Measurements from ENCODE around the gene ETFRF1. TPM values are rescaled to one million over a fixed set of nuclear protein-coding genes. Genes with fewer than 3 reads are reported as not detected.

The ETFRF1 gene
- total and polyA plus RNA-seq, 4 donors, result 12.2 to 35.8 (median 25.3) TPM

GRCh38 chr12:25202137-25202536 is 7.1 kb downstream of the ETFRF1 start:
- no peak overlapping the region for H3K4me3 ChIP-seq
- WGBS, 2 donors, result 89 to 95% methylated on average over 2 of the region's 2 CpGs
- H3K9me3 ChIP-seq (ENCODE audit: control insufficient read depth in 4 of 4, insufficient read depth in 3 of 4, low read length in 3 of 4), result no peaks in the 10 kb centered on the region
- H3K27ac ChIP-seq (ENCODE audit: low read depth in 1 of 2, low read length in 1 of 2), result no peak overlapping the region
- TF ChIP-seq CTCF (IDR thresholded peaks at IDR 0.05; ENCODE audit: control extremely low read depth, extremely low read depth), result no peak
- H3K36me3 ChIP-seq (ENCODE audit: control insufficient read depth in 4 of 4, insufficient read depth in 4 of 4, low read length in 4 of 4), result peaks cover 0 to 5% (median 2%) of the 10 kb centered on the region in 4 donors
- ATAC-seq (ENCODE audit: insufficient read depth, low FRiP score) (no peak), DNase-seq (no peak)
- H3K27me3 ChIP-seq (ENCODE audit: control insufficient read depth in 3 of 3, insufficient read depth in 3 of 3, low read length in 2 of 3), result no peaks in the 10 kb centered on the region
- H3K9ac ChIP-seq (ENCODE audit: insufficient read depth in 1 of 2, low read length in 2 of 2), result no peak overlapping the region
- H3K4me1 ChIP-seq (ENCODE audit: control insufficient read depth in 5 of 5, insufficient read depth in 5 of 5, low read length in 5 of 5), result peaks cover 0 to 4% (median 0%) of the 10 kb centered on the region in 5 donors

GRCh38 chr12:25207411-25207810 is 12.4 kb downstream of the ETFRF1 start:
- Histone ChIP-seq H3K27ac (ENCODE audit: low read depth in 1 of 2, low read length in 1 of 2) (no peak overlapping the region), H3K4me3 (no peak overlapping the region), H3K36me3 (ENCODE audit: control insufficient read depth in 4 of 4, insufficient read depth in 4 of 4, low read length in 4 of 4) (peaks cover 0 to 7% (median 2%) of the 10 kb centered on the region in 4 donors), H3K9me3 (ENCODE audit: control insufficient read depth in 4 of 4, insufficient read depth in 3 of 4, low read length in 3 of 4) (no peaks in the 10 kb centered on the region), H3K4me1 (ENCODE audit: control insufficient read depth in 5 of 5, insufficient read depth in 5 of 5, low read length in 5 of 5) (no peaks in the 10 kb centered on the region), H3K27me3 (ENCODE audit: control insufficient read depth in 3 of 3, insufficient read depth in 3 of 3, low read length in 2 of 3) (no peaks in the 10 kb centered on the region), H3K9ac (ENCODE audit: insufficient read depth in 1 of 2, low read length in 2 of 2) (no peak overlapping the region)
- ATAC-seq (ENCODE audit: insufficient read depth, low FRiP score) (no peak), DNase-seq (no peak)
- TF ChIP-seq CTCF (IDR thresholded peaks at IDR 0.05; ENCODE audit: control extremely low read depth, extremely low read depth), result no peak
- 98% methylated on average over 6 of the region's 6 CpGs for WGBS, 2 donors

- Histone ChIP-seq H3K36me3 (ENCODE audit: control insufficient read depth in 4 of 4, insufficient read depth in 4 of 4, low read length in 4 of 4) (peaks cover 0 to 7% (median 3%) of the 10 kb centered on the region in 4 donors), H3K4me1 (ENCODE audit: control insufficient read depth in 5 of 5, insufficient read depth in 5 of 5, low read length in 5 of 5) (no peaks in the 10 kb centered on the region), H3K27me3 (ENCODE audit: control insufficient read depth in 3 of 3, insufficient read depth in 3 of 3, low read length in 2 of 3) (no peaks in the 10 kb centered on the region), H3K27ac (ENCODE audit: low read depth in 1 of 2, low read length in 1 of 2) (no peak overlapping the region), H3K9me3 (ENCODE audit: control insufficient read depth in 4 of 4, insufficient read depth in 3 of 4, low read length in 3 of 4) (no peaks in the 10 kb centered on the region), H3K4me3 (no peak overlapping the region), H3K9ac (ENCODE audit: insufficient read depth in 1 of 2, low read length in 2 of 2) (no peak overlapping the region)
- TF ChIP-seq CTCF (IDR thresholded peaks at IDR 0.05; ENCODE audit: control extremely low read depth, extremely low read depth), result no peak
- 62 to 68% methylated on average over 1 of the region's 1 CpG for WGBS, 2 donors
- ATAC-seq (ENCODE audit: insufficient read depth, low FRiP score) (no peak), DNase-seq (no peak)
These were observed 12.8 kb downstream of the ETFRF1 start for GRCh38 chr12:25207846-25208245.

GRCh38 chr12:25208554-25208953 is 13.5 kb downstream of the ETFRF1 start:
- no peak for TF ChIP-seq CTCF (IDR thresholded peaks at IDR 0.05; ENCODE audit: control extremely low read depth, extremely low read depth)
- H3K4me3 ChIP-seq, result no peak overlapping the region
- ATAC-seq (ENCODE audit: insufficient read depth, low FRiP score), result no peak
- no peaks in the 10 kb centered on the region for H3K4me1 ChIP-seq (ENCODE audit: control insufficient read depth in 5 of 5, insufficient read depth in 5 of 5, low read length in 5 of 5)
- H3K27ac ChIP-seq (ENCODE audit: low read depth in 1 of 2, low read length in 1 of 2), result no peak overlapping the region
- peaks cover 0 to 7% (median 3%) of the 10 kb centered on the region in 4 donors for H3K36me3 ChIP-seq (ENCODE audit: control insufficient read depth in 4 of 4, insufficient read depth in 4 of 4, low read length in 4 of 4)
- WGBS, 2 donors, result 84 to 89% methylated on average over 1 of the region's 1 CpG
- no peak overlapping the region for H3K9ac ChIP-seq (ENCODE audit: insufficient read depth in 1 of 2, low read length in 2 of 2)
- no peaks in the 10 kb centered on the region for H3K9me3 ChIP-seq (ENCODE audit: control insufficient read depth in 4 of 4, insufficient read depth in 3 of 4, low read length in 3 of 4)
- DNase-seq, result no peak
- no peaks in the 10 kb centered on the region for H3K27me3 ChIP-seq (ENCODE audit: control insufficient read depth in 3 of 3, insufficient read depth in 3 of 3, low read length in 2 of 3)
